GM12801 (cell line): ENCODE measurements around the gene LMO2.

ENCODE experiments used
- TF ChIP-seq, protein P1 (sequence below): IDR thresholded peaks from one replicate; pipeline ENCODE4 v1.5.1; 2011; ENCODE audit warnings: control low read depth; ENCODE audit not compliant: insufficient read length; ENCODE audit errors: extremely low read depth

Gene LMO2

GRCh38 chr11:33881651-33882503 lies 10.0 kb downstream of the LMO2 start:
- TF ChIP-seq, protein P1, sequence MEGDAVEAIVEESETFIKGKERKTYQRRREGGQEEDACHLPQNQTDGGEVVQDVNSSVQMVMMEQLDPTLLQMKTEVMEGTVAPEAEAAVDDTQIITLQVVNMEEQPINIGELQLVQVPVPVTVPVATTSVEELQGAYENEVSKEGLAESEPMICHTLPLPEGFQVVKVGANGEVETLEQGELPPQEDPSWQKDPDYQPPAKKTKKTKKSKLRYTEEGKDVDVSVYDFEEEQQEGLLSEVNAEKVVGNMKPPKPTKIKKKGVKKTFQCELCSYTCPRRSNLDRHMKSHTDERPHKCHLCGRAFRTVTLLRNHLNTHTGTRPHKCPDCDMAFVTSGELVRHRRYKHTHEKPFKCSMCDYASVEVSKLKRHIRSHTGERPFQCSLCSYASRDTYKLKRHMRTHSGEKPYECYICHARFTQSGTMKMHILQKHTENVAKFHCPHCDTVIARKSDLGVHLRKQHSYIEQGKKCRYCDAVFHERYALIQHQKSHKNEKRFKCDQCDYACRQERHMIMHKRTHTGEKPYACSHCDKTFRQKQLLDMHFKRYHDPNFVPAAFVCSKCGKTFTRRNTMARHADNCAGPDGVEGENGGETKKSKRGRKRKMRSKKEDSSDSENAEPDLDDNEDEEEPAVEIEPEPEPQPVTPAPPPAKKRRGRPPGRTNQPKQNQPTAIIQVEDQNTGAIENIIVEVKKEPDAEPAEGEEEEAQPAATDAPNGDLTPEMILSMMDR = no peak

DNA sequence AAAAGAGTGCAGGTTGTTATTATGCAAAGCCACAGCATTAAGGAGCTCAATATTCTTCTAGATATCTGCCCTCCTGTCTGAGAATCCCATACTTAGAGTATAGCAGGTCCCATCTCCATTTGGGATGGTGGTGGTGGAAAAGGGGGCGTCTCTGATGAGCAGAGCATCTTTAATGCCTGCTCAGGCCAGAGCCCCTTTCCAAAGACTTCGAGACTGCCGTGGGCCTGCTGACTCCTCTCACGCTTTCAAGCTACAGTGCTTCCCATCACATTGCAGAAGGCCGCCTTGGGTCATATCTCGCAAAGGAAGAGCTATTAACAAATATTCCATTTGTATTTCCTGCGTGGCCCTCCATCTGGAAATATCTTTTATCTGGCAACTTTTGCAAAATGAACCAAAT lies 10.9 kb downstream of the LMO2 start:
- TF ChIP-seq, protein P1 = no peak

GRCh38 chr11:33879375-33879774 lies 12.5 kb downstream of the LMO2 start:
- TF ChIP-seq, protein P1 = no peak

- TF ChIP-seq, protein P1 = no peak
Observed at GRCh38 chr11:33877038-33877437, 14.8 kb downstream of the LMO2 start.

DNA sequence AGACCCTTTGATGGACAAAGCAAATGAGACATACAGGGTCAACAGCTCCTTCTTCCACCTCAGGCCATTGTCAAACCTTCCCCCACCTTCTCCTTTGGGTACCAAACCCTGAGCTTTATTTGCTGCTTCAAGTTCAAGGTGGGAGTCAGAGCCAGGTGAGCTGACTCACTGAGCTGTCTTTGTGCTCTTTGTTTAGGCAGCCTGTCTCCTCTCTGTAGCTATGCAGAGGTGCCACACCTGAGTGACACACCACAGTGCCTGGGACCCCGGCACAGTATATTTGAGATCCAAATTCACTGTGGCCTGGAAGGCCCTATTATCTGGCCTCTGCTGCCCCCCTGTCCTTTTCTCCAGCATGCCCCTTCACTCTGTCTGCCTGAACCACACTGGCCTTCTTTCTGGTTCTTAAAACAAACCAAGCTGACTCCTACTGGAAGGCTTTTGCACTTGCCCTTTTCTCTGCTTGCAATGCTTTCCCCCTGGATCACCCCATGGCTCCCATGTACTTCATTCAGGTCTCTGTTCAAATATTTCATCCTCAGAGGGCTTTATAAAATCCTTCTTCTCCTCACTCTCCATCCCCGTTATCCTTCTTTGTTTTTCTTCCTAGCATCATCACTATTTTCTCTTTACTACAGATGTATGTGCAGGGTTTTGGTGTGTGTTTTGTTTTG lies 16.1 kb downstream of the LMO2 start:
- TF ChIP-seq, protein P1 = no peak

DNA sequence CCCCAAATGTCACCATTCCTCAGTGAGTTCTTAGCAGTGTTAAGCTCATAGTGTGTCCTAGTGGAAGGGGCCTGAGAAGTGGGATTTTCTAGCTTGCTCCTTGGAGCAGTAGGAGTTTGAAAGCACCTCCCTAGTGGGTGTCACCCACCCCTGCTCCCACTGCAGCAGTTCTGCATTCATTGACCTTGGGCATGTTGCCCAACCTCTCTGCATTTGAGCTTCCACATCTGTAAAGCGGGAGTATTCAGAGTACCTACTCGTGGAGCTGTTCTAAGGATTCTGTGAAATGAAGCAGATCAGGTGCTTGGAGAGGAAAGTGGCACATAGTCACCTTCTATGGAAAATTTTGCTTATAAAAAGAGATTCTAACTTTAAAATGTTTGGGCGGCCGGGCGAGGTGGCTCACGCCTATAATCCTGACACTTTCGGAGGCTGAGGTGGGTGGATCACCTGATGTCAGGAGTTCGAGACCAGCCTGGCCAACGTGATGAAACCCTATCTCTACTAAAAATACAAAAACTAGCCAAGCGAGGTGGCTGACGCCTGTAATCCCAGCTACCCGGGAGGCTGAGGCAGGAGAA lies 16.9 kb downstream of the LMO2 start:
- TF ChIP-seq, protein P1 = no peak

DNA sequence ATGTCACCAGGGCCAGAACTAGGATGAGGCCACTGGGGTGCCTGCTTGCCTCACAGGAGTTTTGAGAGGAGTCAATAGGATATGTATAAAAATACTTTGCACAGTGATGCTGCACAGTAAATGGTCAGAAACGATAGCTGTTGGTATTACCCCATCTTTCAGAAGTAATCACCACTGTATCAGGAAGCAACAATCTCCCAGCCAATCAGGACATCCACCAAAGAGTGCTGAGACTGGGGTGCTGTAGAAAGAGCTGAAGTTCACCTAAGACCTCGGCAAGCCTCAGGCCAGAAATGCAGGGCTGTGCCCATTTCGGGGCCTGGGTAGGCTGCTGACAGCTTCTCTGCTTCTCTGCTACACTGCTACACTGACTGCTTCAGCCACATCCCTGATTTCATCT lies 17.4 kb downstream of the LMO2 start:
- TF ChIP-seq, protein P1 = no peak
